Aorta (tissue), 5 donors: Measurements from ENCODE around the gene SORL1. TPM values are rescaled to one million over a fixed set of nuclear protein-coding genes. Genes with fewer than 3 reads are reported as not detected.
"Not testable (repeated sequence)": the region's sequence is repeated elsewhere in the genome, so short reads cannot be mapped to it uniquely, and the experiment has no call there.

Experiments used
- ATAC-seq: fragments of 200-7000 bp; cut with Tn5 transposase; one replicate; pipeline ENCODE4 v1.9.1; 2022; ENCODE audit warnings: moderate library complexity; ENCODE audit not compliant: low FRiP score
- DNase-seq, 2 donors: peaks; one replicate each; pipeline ENCODE4 v3.0.0-alpha.2; 2020
- H3K27ac ChIP-seq, 2 donors: one replicate each; pipeline ENCODE4 v1.5.1; 2013; ENCODE audit warnings: low read length in 2 of 2, mild to moderate bottlenecking in 2 of 2, moderate library complexity in 2 of 2, control low read depth in 1 of 2, inconsistent platforms in 1 of 2, low read depth in 1 of 2
- H3K27me3 ChIP-seq, 2 donors: one replicate each; pipeline ENCODE4 v1.6.1; 2013; ENCODE audit warnings: control low read depth in 1 of 2, low read length in 1 of 2, mild to moderate bottlenecking in 1 of 2, moderate library complexity in 1 of 2; ENCODE audit not compliant: insufficient read depth in 2 of 2, control insufficient read depth in 1 of 2
- H3K36me3 ChIP-seq, 2 donors: one replicate each; pipeline ENCODE4 v1.6.1; 2013; ENCODE audit warnings: control low read depth in 1 of 2, low read length in 1 of 2, mild to moderate bottlenecking in 1 of 2; ENCODE audit not compliant: insufficient read depth in 2 of 2, control insufficient read depth in 1 of 2
- H3K4me1 ChIP-seq, 2 donors: one replicate each; pipeline ENCODE4 v1.6.1; 2013; ENCODE audit warnings: low read length in 2 of 2, control low read depth in 1 of 2, mild to moderate bottlenecking in 1 of 2, moderate library complexity in 1 of 2; ENCODE audit not compliant: insufficient read depth in 2 of 2, control insufficient read depth in 1 of 2
- H3K4me3 ChIP-seq, 2 donors: one replicate each; pipeline ENCODE4 v1.5.1; 2013; ENCODE audit warnings: low read length in 2 of 2, control low read depth in 1 of 2, mild to moderate bottlenecking in 1 of 2
- H3K9me3 ChIP-seq: one replicate; pipeline ENCODE4 v1.6.1; 2013; ENCODE audit warnings: mild to moderate bottlenecking, low read length; ENCODE audit not compliant: control insufficient read depth
- WGBS, 2 donors: extraction: QIAGEN DNeasy Blood & Tissue Kit; methylation state at CpG; one replicate each; pipeline ENCODE4 v1.1.7; 2013; 5-methylcytosine and 5-hydroxymethylcytosine counted together
- intact Hi-C, 2 donors: fragments of 100-400 bp; cut with DNase I; formaldehyde crosslinking; loops; one replicate each; pipeline versions ENCODE4 v1.14.2 to v1.15.0; 2022
- polyA plus RNA-seq, 2 donors: library from polyadenylated mRNA; stranded (reverse); fragments of 200-250 nt; gene quantifications; one replicate each; pipeline ENCODE4 v1.2.3, GENCODE V29; 2013
- total RNA-seq, 2 donors: library from RNA; stranded (reverse); fragmentation: NEBNext Ultra II Directional; extraction: Animal tissue kit (Norgen Biotek cat#: 25700); gene quantifications; one replicate each; pipeline ENCODE4 v1.2.1, GENCODE V29; 2021
- donor health status: healthy with polysubstance abuse.
- donor health status: Bipolar disorder and iron deficiency.
- donor health status: DM: no; HTN: no; CAD: no.
- donor health status: DM: no; HTN: no; CAD: no.
- donor health status: DM: yes; HTN: yes; CAD: no.

SORL1 gene
- total and polyA plus RNA-seq, 4 donors, result 0.79 to 37.2 (median 18.3) TPM

- no peak overlapping the region for H3K27ac ChIP-seq
- H3K4me3 ChIP-seq, result no peak overlapping the region
- intact Hi-C loops, result loop anchor here in 1 of 2 donors (5.0 kb wide), 1 partner anchor 44 kb away; no protein-coding TSS in a partner anchor
- ATAC-seq (no peak), DNase-seq (peak in 1 of 2 donors; percentile 77)
- H3K27me3 ChIP-seq, result no peaks in the 10 kb centered on the region
- no peaks in the 10 kb centered on the region for H3K9me3 ChIP-seq
- H3K4me1 ChIP-seq, result peaks cover 0 to 2% of the 10 kb centered on the region in 2 donors
- WGBS, 2 donors, result 66 to 74% methylated on average over 8 of the region's 8 CpGs
- no peaks in the 10 kb centered on the region for H3K36me3 ChIP-seq
These were observed 21.1 kb downstream of the SORL1 start for GRCh38 chr11:121473064-121473777.

DNA sequence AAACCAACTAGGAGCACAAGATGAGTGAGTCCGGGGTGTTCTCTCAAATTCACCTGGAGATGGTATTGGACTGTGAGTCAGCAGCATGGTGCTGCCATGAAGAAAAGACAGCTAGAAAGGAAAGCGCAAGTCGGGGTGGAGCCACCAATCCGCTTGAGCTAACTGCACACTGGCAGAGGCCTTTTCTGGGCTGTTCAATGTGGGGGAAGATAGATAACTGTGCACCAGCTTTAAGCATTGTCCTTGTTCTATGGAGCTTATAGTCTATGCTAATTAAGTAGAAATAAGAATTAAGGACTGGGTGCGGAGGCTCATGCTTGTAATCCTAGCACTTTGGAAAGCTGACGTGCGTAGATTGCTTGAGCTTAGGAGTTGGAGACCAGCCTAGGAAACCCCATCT, 22.6 kb downstream of the SORL1 start:
- no peak overlapping the region for H3K4me3 ChIP-seq
- whole genome bisulfite sequencing, 2 donors, result 97 to 98% methylated on average over 7 of the region's 7 CpGs
- H3K9me3 ChIP-seq, result no peaks in the 10 kb centered on the region
- DNase-seq, result no peak
- no peaks in the 10 kb centered on the region for H3K36me3 ChIP-seq
- H3K4me1 ChIP-seq, result no peaks in the 10 kb centered on the region
- intact Hi-C loops, result loop anchor here in 1 of 2 donors (5.0 kb wide), 1 partner anchor 43 kb away; no protein-coding TSS in a partner anchor
- H3K27ac ChIP-seq, result no peak overlapping the region
- no peak for ATAC-seq
- H3K27me3 ChIP-seq, result no peaks in the 10 kb centered on the region

- Histone ChIP-seq H3K27me3 (no peaks in the 10 kb centered on the region), H3K4me1 (no peaks in the 10 kb centered on the region), H3K36me3 (no peaks in the 10 kb centered on the region), H3K4me3 (no peak overlapping the region), H3K27ac (no peak overlapping the region), H3K9me3 (no peaks in the 10 kb centered on the region)
- ATAC-seq (no peak), DNase-seq (no peak)
- intact Hi-C loops, result no loop called here
- 89 to 93% methylated on average over 5 of the region's 5 CpGs for WGBS, 2 donors
These were observed 24.4 kb downstream of the SORL1 start for GRCh38 chr11:121476379-121477032.

DNA sequence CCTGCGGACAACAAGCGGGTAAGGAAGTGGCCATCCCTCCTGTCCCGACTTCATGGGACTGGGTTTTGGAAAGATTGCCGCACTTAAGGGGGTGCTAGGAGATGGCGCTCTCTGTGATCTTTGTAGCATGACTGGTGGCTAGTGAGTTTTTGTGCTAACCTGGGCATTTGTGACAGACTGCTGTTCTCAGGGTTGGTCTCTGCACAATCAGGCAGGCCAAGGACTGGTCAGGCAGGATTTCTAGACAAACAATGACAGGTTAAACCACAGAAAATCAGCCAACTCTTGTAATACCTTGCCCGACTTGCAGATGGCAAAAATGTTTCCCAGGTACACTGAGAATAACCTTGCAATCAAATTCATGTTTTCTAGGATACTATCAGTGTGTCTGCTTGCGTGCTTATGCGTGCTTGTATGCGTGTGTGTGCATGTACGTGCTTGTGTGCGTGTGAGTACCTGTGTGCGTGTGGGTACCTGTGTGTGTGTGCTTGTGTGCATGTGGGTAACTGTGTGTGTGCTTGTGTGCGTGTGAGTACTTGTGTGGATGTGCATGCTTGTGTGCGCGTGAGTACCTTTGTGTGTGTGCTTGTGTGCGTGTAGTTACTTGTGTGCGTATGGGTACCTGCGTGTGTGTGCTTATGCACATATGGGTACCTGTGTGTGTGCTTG, 26.2 kb downstream of the SORL1 start:
- 96% methylated on average over 18 of the region's 18 CpGs for WGBS, 2 donors
- ATAC-seq, result no peak

GRCh38 chr11:121478895-121479697, 27.0 kb downstream of the SORL1 start:
- no peak overlapping the region for H3K27ac ChIP-seq
- DNase-seq (no peak), ATAC-seq (no peak)
- intact Hi-C loops, result no loop called here
- WGBS, 2 donors, result 22 to 48% methylated on average over 25 of the region's 25 CpGs
- no peaks in the 10 kb centered on the region for H3K4me1 ChIP-seq
- H3K27me3 ChIP-seq, result no peaks in the 10 kb centered on the region
- H3K4me3 ChIP-seq, result no peak overlapping the region
- H3K36me3 ChIP-seq, result no peaks in the 10 kb centered on the region
- no peaks in the 10 kb centered on the region for H3K9me3 ChIP-seq

More for the DNA sequence above, 26.2 kb downstream of the SORL1 start:
- Histone ChIP-seq H3K9me3 (no peaks in the 10 kb centered on the region), H3K27me3 (no peaks in the 10 kb centered on the region), H3K4me3 (no peak overlapping the region), H3K4me1 (no peaks in the 10 kb centered on the region), H3K27ac (no peak overlapping the region), H3K36me3 (no peaks in the 10 kb centered on the region)
- no peak for DNase-seq
- intact Hi-C loops, result no loop called here

- DNase-seq, result no peak
- WGBS, 2 donors, result 86 to 93% methylated on average over 7 of the region's 7 CpGs
- no peak for ATAC-seq
- intact Hi-C loops, result no loop called here
- H3K4me3 ChIP-seq, result no peak overlapping the region
- no peak overlapping the region for H3K27ac ChIP-seq
- no peaks in the 10 kb centered on the region for H3K27me3 ChIP-seq
- H3K9me3 ChIP-seq, result no peaks in the 10 kb centered on the region
- H3K4me1 ChIP-seq, result no peaks in the 10 kb centered on the region
- H3K36me3 ChIP-seq, result no peaks in the 10 kb centered on the region
These were observed 27.7 kb downstream of the SORL1 start for GRCh38 chr11:121479698-121480238.

GRCh38 chr11:121481484-121482230, 29.5 kb downstream of the SORL1 start:
- intact Hi-C loops, H3K4me3 ChIP-seq, H3K27me3 ChIP-seq, ATAC-seq, DNase-seq, H3K36me3 ChIP-seq, H3K4me1 ChIP-seq, H3K27ac ChIP-seq, H3K9me3 ChIP-seq: not testable (repeated sequence)
- 93 to 95% methylated on average over 2 of the region's 2 CpGs for WGBS, 2 donors
